C4-2B (cell line): ENCODE data around the gene PRPH.

Experiments used
- ZFX ChIP-seq: fragments of 450-650 bp; IDR thresholded peaks from 2 replicates; pipeline ENCODE4 v1.6.1; 2017
- TF ChIP-seq, protein P1 (sequence below): fragments of 450-650 bp; conservative IDR thresholded peaks from 2 replicates; pipeline ENCODE4 v1.5.1; 2017; ENCODE audit warnings: mild to moderate bottlenecking

- TF ChIP-seq, protein P1, sequence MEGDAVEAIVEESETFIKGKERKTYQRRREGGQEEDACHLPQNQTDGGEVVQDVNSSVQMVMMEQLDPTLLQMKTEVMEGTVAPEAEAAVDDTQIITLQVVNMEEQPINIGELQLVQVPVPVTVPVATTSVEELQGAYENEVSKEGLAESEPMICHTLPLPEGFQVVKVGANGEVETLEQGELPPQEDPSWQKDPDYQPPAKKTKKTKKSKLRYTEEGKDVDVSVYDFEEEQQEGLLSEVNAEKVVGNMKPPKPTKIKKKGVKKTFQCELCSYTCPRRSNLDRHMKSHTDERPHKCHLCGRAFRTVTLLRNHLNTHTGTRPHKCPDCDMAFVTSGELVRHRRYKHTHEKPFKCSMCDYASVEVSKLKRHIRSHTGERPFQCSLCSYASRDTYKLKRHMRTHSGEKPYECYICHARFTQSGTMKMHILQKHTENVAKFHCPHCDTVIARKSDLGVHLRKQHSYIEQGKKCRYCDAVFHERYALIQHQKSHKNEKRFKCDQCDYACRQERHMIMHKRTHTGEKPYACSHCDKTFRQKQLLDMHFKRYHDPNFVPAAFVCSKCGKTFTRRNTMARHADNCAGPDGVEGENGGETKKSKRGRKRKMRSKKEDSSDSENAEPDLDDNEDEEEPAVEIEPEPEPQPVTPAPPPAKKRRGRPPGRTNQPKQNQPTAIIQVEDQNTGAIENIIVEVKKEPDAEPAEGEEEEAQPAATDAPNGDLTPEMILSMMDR, result no peak
- no peak for TF ChIP-seq ZFX
These were observed 41.8 kb upstream of the PRPH start for GRCh38 chr12:49253033-49253623.
